SK-N-SH treated with all-trans-retinoic acid at 6 μM for 48 hours (cell line): ENCODE data around the gene ITGAV.

ENCODE experiments used
- ATAC-seq: fragments of 200-7000 bp; cut with Tn5 transposase; 3 replicates; pipeline ENCODE4 v1.9.1; 2020; ENCODE audit warnings: mild to moderate bottlenecking, moderate library complexity
- ARNTL ChIP-seq: fragments of 450-650 bp; formaldehyde crosslinking; IDR thresholded peaks from 2 replicates; pipeline ENCODE4 v1.5.0; 2020; ENCODE audit warnings: low read depth, mild to moderate bottlenecking, moderate library complexity, borderline replicate concordance
- BACH2 ChIP-seq: fragments of 250-450 bp; sonication (Bioruptor Pico); IDR thresholded peaks from 2 replicates; pipeline ENCODE4 v1.9.0; 2021; ENCODE audit warnings: mild to moderate bottlenecking, borderline replicate concordance
- CSDC2 ChIP-seq: fragments of 250-450 bp; sonication (Bioruptor Pico); IDR thresholded peaks from 2 replicates; pipeline ENCODE4 v1.5.0; 2020; ENCODE audit warnings: mild to moderate bottlenecking, moderate library complexity
- ESRRG ChIP-seq: fragments of 250-450 bp; sonication (Bioruptor Pico); IDR thresholded peaks from 2 replicates; pipeline ENCODE4 v1.6.1; 2021; ENCODE audit warnings: mild to moderate bottlenecking
- ISL1 ChIP-seq: fragments of 250-450 bp; sonication (Bioruptor Pico); IDR thresholded peaks from 2 replicates; pipeline ENCODE4 v2.1.2; 2022; ENCODE audit warnings: mild to moderate bottlenecking, moderate library complexity
- OSR1 ChIP-seq: fragments of 250-450 bp; sonication (Bioruptor Pico); IDR thresholded peaks from 2 replicates; pipeline ENCODE4 v1.8.0; 2022; ENCODE audit warnings: moderate library complexity, mild to moderate bottlenecking, inconsistent platforms
- RARB ChIP-seq: fragments of 250-450 bp; sonication (Bioruptor Pico); IDR thresholded peaks from 2 replicates; pipeline ENCODE4 v1.8.0; 2021; ENCODE audit warnings: mild to moderate bottlenecking, moderate library complexity
- SNAI2 ChIP-seq: fragments of 250-450 bp; sonication (Bioruptor Pico); IDR thresholded peaks from 2 replicates; pipeline ENCODE4 v1.5.0; 2020; ENCODE audit warnings: mild to moderate bottlenecking, moderate library complexity
- TCF4 ChIP-seq: fragments of 250-450 bp; sonication (Bioruptor Pico); IDR thresholded peaks from 2 replicates; pipeline ENCODE4 v1.8.0; 2021; ENCODE audit warnings: mild to moderate bottlenecking, moderate library complexity, borderline replicate concordance
- TOX ChIP-seq: fragments of 250-450 bp; sonication (Bioruptor Pico); IDR thresholded peaks from 2 replicates; pipeline ENCODE4 v1.8.0; 2021; ENCODE audit warnings: mild to moderate bottlenecking, moderate library complexity, borderline replicate concordance
- TSHZ2 ChIP-seq: fragments of 250-450 bp; sonication (Bioruptor Pico); IDR thresholded peaks from 2 replicates; pipeline ENCODE4 v1.5.0; 2020; ENCODE audit warnings: mild to moderate bottlenecking, moderate library complexity
- ZFP3 ChIP-seq: fragments of 250-450 bp; sonication (Bioruptor Pico); IDR thresholded peaks from 2 replicates; pipeline ENCODE4 v1.5.0; 2020; ENCODE audit warnings: mild to moderate bottlenecking, moderate library complexity
- ZFP30 ChIP-seq: fragments of 450-650 bp; formaldehyde crosslinking; IDR thresholded peaks from 2 replicates; pipeline ENCODE4 v1.5.0; 2022; ENCODE audit warnings: mild to moderate bottlenecking, moderate library complexity
- ZNF565 ChIP-seq: fragments of 450-650 bp; formaldehyde crosslinking; conservative IDR thresholded peaks from 2 replicates; pipeline ENCODE4 v1.5.0; 2020; ENCODE audit warnings: low read depth, mild to moderate bottlenecking, moderate library complexity
- ZNF8 ChIP-seq: fragments of 450-650 bp; formaldehyde crosslinking; IDR thresholded peaks from 2 replicates; pipeline ENCODE4 v1.5.0; 2020; ENCODE audit warnings: mild to moderate bottlenecking, moderate library complexity
- TF ChIP-seq, protein P1 (sequence below): fragments of 250-450 bp; sonication (Bioruptor Pico); IDR thresholded peaks from 2 replicates; pipeline ENCODE4 v1.8.0; 2021; ENCODE audit warnings: low read depth, mild to moderate bottlenecking, moderate library complexity, borderline replicate concordance
- TF ChIP-seq, protein P2 (sequence below): fragments of 250-450 bp; sonication (Bioruptor Pico); IDR thresholded peaks from 2 replicates; pipeline ENCODE4 v1.8.0; 2020; ENCODE audit warnings: mild to moderate bottlenecking, moderate library complexity, borderline replicate concordance
- TF ChIP-seq, protein P3 (sequence below): fragments of 250-450 bp; sonication (Bioruptor Pico); IDR thresholded peaks from 2 replicates; pipeline ENCODE4 v1.5.1; 2020; ENCODE audit warnings: low read depth, mild to moderate bottlenecking, moderate library complexity
- TF ChIP-seq, protein P4 (sequence below): fragments of 250-450 bp; sonication (Bioruptor Pico); IDR thresholded peaks from 2 replicates; pipeline ENCODE4 v1.5.1; 2021; ENCODE audit warnings: mild to moderate bottlenecking, moderate library complexity

The ITGAV gene

DNA sequence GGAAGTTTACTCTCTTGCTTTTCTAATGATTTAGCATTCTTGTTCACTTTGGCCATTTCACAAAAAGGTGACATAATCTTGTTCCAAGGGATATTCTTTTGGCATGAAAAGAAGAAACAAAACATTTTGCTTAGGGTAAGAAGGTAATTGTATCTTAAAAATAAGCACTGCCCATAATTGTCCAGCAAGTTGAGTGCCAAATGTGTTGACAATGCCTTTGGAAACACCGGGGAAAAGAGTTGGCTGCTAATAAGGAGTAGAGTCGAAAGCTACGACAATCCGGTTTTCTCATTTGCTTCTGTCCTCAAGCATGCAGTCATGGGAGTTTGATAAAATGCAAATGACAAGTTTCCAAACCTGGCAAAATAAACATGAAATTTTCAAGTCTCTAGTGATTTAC is 27.3 kb downstream of the ITGAV start:
- TF ChIP-seq TOX (CRISPR knock-in tag), result no peak
- no peak for TF ChIP-seq TCF4 (CRISPR knock-in tag)
- TF ChIP-seq TSHZ2 (CRISPR knock-in tag), result no peak
- no peak for TF ChIP-seq ZNF8 (CRISPR knock-in tag)
- no peak for TF ChIP-seq SNAI2 (CRISPR knock-in tag)
- no peak for TF ChIP-seq RARB (CRISPR knock-in tag)
- TF ChIP-seq, protein P1, sequence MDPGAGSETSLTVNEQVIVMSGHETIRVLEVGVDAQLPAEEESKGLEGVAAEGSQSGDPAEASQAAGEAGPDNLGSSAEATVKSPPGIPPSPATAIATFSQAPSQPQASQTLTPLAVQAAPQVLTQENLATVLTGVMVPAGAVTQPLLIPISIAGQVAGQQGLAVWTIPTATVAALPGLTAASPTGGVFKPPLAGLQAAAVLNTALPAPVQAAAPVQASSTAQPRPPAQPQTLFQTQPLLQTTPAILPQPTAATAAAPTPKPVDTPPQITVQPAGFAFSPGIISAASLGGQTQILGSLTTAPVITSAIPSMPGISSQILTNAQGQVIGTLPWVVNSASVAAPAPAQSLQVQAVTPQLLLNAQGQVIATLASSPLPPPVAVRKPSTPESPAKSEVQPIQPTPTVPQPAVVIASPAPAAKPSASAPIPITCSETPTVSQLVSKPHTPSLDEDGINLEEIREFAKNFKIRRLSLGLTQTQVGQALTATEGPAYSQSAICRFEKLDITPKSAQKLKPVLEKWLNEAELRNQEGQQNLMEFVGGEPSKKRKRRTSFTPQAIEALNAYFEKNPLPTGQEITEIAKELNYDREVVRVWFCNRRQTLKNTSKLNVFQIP (CRISPR knock-in tag), result no peak
- TF ChIP-seq, protein P2, sequence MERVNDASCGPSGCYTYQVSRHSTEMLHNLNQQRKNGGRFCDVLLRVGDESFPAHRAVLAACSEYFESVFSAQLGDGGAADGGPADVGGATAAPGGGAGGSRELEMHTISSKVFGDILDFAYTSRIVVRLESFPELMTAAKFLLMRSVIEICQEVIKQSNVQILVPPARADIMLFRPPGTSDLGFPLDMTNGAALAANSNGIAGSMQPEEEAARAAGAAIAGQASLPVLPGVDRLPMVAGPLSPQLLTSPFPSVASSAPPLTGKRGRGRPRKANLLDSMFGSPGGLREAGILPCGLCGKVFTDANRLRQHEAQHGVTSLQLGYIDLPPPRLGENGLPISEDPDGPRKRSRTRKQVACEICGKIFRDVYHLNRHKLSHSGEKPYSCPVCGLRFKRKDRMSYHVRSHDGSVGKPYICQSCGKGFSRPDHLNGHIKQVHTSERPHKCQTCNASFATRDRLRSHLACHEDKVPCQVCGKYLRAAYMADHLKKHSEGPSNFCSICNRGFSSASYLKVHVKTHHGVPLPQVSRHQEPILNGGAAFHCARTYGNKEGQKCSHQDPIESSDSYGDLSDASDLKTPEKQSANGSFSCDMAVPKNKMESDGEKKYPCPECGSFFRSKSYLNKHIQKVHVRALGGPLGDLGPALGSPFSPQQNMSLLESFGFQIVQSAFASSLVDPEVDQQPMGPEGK, result no peak
- no peak for TF ChIP-seq BACH2 (CRISPR knock-in tag)
- TF ChIP-seq ZNF565, result no peak
- TF ChIP-seq, protein P3, sequence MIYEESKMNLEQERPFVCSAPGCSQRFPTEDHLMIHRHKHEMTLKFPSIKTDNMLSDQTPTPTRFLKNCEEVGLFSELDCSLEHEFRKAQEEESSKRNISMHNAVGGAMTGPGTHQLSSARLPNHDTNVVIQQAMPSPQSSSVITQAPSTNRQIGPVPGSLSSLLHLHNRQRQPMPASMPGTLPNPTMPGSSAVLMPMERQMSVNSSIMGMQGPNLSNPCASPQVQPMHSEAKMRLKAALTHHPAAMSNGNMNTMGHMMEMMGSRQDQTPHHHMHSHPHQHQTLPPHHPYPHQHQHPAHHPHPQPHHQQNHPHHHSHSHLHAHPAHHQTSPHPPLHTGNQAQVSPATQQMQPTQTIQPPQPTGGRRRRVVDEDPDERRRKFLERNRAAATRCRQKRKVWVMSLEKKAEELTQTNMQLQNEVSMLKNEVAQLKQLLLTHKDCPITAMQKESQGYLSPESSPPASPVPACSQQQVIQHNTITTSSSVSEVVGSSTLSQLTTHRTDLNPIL (CRISPR knock-in tag), result no peak
- ATAC-seq, result no peak

GRCh38 chr2:186617771-186618170 is 27.9 kb downstream of the ITGAV start:
- no peak for TF ChIP-seq SNAI2 (CRISPR knock-in tag)
- TF ChIP-seq, protein P2, result no peak
- no peak for TF ChIP-seq TCF4 (CRISPR knock-in tag)
- TF ChIP-seq, protein P1 (CRISPR knock-in tag), result no peak
- no peak for TF ChIP-seq TSHZ2 (CRISPR knock-in tag)
- TF ChIP-seq BACH2 (CRISPR knock-in tag), result no peak
- TF ChIP-seq TOX (CRISPR knock-in tag), result no peak
- TF ChIP-seq ESRRG (CRISPR knock-in tag), result no peak
- TF ChIP-seq RARB (CRISPR knock-in tag), result no peak
- no peak for TF ChIP-seq CSDC2
- TF ChIP-seq, protein P4, sequence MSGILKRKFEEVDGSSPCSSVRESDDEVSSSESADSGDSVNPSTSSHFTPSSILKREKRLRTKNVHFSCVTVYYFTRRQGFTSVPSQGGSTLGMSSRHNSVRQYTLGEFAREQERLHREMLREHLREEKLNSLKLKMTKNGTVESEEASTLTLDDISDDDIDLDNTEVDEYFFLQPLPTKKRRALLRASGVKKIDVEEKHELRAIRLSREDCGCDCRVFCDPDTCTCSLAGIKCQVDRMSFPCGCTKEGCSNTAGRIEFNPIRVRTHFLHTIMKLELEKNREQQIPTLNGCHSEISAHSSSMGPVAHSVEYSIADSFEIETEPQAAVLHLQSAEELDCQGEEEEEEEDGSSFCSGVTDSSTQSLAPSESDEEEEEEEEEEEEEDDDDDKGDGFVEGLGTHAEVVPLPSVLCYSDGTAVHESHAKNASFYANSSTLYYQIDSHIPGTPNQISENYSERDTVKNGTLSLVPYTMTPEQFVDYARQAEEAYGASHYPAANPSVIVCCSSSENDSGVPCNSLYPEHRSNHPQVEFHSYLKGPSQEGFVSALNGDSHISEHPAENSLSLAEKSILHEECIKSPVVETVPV (CRISPR knock-in tag), result no peak
- TF ChIP-seq ZNF565, result no peak
- TF ChIP-seq ARNTL (CRISPR knock-in tag), result no peak
- no peak for TF ChIP-seq ZFP3 (CRISPR knock-in tag)
- no peak for TF ChIP-seq ZFP30 (CRISPR knock-in tag)
- no peak for TF ChIP-seq OSR1 (CRISPR knock-in tag)
- no peak for TF ChIP-seq ISL1 (CRISPR knock-in tag)
- TF ChIP-seq, protein P3 (CRISPR knock-in tag), result no peak
- no peak for ATAC-seq
